SU-DHL-6 (cell line): ENCODE results near the gene GPR132.

Experiments
- CTCF ChIP-seq: fragments of 200-600 bp; sonication (generic); IDR thresholded peaks from one replicate; pipeline ENCODE4 v1.5.1; 2017; ENCODE audit warnings: antibody characterized with exemption, mild to moderate bottlenecking, low read length, moderate library complexity; ENCODE audit not compliant: insufficient read depth, poor library complexity, severe bottlenecking
- EZH2phosphoT487 ChIP-seq: fragments of 200-600 bp; sonication (generic), shearing (Covaris generic); conservative IDR thresholded peaks from 2 replicates; pipeline ENCODE4 v1.6.1; 2018; ENCODE audit warnings: mild to moderate bottlenecking, antibody characterized with exemption, low read length, moderate library complexity, mixed read lengths

GRCh38 chr14:105034315-105035039 is 30.8 kb downstream of the GPR132 start:
- TF ChIP-seq CTCF (no peak), EZH2phosphoT487 (no peak)
